Measurements from ENCODE around the gene SPATA20.

SPATA20 gene

DNA sequence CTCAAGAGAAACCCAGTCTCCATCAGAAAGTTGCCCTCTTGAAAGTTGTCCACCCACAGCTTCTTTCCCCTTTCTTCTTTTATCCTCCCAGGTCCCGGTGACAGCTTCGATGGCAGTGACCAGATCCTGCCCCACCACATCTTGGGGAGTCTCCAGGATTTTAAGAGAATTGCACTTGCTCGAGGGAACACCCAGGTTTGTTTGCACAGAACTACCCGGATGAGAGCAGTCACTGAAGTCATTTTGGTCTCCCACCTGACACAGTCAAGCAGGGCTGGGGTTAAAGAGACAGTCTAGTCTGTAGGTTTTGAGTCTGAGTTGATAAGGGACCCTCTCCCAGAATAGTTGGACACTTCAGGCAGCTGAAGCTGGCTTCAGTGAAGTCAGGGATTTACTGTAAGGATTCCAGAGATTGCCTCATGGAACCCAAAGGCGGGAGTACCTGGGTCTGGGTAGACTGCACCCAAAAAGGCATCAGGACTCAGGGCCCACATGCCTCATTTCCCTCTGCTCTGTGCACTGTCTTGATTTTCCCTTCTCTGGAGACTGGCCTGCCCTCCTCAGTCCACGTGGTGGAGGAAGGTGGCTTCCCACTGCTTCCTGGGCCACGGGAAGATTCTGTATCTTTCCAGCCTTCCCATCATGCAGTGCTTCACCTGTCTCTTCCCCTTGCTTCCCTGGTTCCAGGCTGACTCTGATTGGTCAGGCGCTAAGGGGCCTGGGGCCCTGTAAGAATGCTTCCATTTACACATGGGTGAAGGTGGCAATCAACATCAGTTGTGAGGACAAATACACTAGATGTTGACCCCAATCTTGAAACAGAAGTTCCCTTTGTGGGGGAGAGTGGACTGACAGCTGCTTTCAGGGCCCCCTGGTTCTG, 29.2 kb upstream of the SPATA20 start:
- Histone ChIP-seq H3K27me3 (replicated peaks; ENCODE audit: control insufficient read depth, insufficient read depth, low read length) (no peaks in the 10 kb centered on the region), H3K4me3 (replicated peaks; ENCODE audit: low read depth, low read length) (no peak overlapping the region), H3K36me3 (ENCODE audit: control insufficient read depth, insufficient read depth, low read length) (no peaks in the 10 kb centered on the region)
- TF ChIP-seq, protein P1, sequence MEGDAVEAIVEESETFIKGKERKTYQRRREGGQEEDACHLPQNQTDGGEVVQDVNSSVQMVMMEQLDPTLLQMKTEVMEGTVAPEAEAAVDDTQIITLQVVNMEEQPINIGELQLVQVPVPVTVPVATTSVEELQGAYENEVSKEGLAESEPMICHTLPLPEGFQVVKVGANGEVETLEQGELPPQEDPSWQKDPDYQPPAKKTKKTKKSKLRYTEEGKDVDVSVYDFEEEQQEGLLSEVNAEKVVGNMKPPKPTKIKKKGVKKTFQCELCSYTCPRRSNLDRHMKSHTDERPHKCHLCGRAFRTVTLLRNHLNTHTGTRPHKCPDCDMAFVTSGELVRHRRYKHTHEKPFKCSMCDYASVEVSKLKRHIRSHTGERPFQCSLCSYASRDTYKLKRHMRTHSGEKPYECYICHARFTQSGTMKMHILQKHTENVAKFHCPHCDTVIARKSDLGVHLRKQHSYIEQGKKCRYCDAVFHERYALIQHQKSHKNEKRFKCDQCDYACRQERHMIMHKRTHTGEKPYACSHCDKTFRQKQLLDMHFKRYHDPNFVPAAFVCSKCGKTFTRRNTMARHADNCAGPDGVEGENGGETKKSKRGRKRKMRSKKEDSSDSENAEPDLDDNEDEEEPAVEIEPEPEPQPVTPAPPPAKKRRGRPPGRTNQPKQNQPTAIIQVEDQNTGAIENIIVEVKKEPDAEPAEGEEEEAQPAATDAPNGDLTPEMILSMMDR (IDR thresholded peaks at IDR 0.05; ENCODE audit: insufficient read depth, low read length, poor library complexity, severe bottlenecking) = no peak
- no peak for DNase-seq (ENCODE audit: extremely low read depth, insufficient read length)

DNA sequence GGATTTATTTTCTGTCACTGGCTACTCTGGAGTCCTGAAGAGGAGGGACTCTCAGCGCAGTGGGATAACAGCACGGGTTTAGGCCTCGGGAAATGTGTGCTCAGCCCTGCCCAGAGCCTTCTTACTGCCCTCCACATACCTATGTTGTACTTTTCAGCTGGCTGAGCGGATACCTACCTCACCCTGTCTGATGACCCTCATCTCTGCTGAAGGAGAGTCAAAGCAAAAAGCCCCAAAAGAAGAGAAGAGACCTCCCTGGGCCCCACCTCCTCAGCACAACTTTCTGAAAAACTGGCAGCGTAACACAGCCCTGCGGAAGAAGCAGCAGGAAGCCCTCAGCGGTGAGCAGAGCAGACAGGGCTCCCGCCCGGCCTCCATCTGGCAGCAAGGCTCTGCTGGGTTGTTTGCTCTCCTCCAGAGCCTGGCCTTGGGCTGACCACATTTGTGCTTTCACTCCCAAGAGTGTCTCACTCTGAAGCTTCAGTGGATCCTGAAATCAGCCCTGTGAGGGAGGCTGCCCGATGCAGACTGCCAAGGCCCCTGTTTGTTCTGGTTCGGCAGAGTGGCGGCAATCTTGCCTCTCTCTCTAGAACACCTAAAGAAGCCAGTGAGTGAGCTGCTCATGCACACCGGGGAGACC, 28.5 kb upstream of the SPATA20 start:
- Histone ChIP-seq H3K27me3 (replicated peaks; ENCODE audit: control insufficient read depth, insufficient read depth, low read length) (no peaks in the 10 kb centered on the region), H3K36me3 (ENCODE audit: control insufficient read depth, insufficient read depth, low read length) (no peaks in the 10 kb centered on the region), H3K4me3 (replicated peaks; ENCODE audit: low read depth, low read length) (no peak overlapping the region)
- TF ChIP-seq, protein P1 (IDR thresholded peaks at IDR 0.05; ENCODE audit: insufficient read depth, low read length, poor library complexity, severe bottlenecking) = no peak
- no peak for DNase-seq (ENCODE audit: extremely low read depth, insufficient read length)

DNA sequence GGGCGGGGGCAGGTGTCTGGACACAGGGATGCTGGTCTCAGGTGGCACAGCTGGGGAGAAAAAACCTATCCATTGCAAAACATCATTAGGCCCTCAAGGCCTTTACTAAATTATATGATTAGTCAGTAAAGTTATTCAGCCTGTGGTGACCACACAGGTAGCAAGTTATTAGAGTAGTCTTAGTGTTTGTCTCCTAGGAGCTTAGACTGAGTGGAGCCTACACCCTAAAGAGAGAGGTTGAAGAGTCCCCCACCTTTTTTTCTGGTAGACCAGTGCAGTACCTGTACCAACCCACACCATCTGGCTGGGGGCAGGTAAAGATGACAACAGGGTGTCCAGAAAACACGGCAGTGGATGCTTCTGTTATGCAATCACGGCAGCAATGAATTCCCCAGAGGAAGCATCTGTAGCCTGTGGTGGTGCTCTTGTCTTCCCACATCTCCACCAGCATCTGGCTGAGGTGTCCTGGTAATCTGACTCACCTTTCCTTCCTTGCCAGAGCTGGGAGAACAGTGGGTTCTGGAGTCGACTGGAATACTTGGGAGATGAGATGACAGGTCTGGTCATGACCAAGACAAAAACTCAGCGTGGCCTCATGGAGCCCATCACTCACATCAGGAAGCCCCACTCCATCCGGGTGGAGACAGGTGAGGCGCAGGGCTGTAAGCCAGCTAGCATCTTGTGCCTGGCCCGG, 27.7 kb upstream of the SPATA20 start:
- DNase-seq (ENCODE audit: extremely low read depth, insufficient read length) = no peak
- TF ChIP-seq, protein P1 (IDR thresholded peaks at IDR 0.05; ENCODE audit: insufficient read depth, low read length, poor library complexity, severe bottlenecking) = no peak

DNA sequence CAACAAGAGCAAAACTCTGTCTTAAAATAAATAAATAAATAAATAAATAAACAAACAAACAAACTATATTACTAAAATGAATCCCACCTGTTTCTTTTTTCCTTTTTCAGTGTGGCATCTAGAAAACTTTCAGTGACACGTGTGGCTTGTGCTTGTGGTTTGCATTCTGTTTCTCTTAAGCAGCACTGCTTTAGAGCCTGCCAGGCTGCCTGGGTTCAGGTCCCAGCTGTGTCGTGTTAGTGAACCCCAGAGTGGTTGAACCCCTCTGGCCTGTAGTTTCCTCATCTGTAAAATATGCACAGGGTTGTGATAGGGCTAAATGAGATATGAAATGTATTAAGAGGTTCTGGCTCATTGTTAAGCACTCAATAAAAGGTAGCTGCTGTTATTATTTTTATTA, 26.5 kb upstream of the SPATA20 start:
- H3K36me3 ChIP-seq (ENCODE audit: control insufficient read depth, insufficient read depth, low read length) = no peaks in the 10 kb centered on the region
- H3K4me3 ChIP-seq (replicated peaks; ENCODE audit: low read depth, low read length) = no peak overlapping the region
- TF ChIP-seq, protein P1 (IDR thresholded peaks at IDR 0.05; ENCODE audit: insufficient read depth, low read length, poor library complexity, severe bottlenecking) = no peak
- no peak for DNase-seq (ENCODE audit: extremely low read depth, insufficient read length)
- H3K27me3 ChIP-seq (replicated peaks; ENCODE audit: control insufficient read depth, insufficient read depth, low read length) = no peaks in the 10 kb centered on the region

More for the DNA sequence above, 27.7 kb upstream of the SPATA20 start:
- Histone ChIP-seq H3K36me3 (ENCODE audit: control insufficient read depth, insufficient read depth, low read length) (no peaks in the 10 kb centered on the region), H3K4me3 (replicated peaks; ENCODE audit: low read depth, low read length) (no peak overlapping the region), H3K27me3 (replicated peaks; ENCODE audit: control insufficient read depth, insufficient read depth, low read length) (no peaks in the 10 kb centered on the region)

DNA sequence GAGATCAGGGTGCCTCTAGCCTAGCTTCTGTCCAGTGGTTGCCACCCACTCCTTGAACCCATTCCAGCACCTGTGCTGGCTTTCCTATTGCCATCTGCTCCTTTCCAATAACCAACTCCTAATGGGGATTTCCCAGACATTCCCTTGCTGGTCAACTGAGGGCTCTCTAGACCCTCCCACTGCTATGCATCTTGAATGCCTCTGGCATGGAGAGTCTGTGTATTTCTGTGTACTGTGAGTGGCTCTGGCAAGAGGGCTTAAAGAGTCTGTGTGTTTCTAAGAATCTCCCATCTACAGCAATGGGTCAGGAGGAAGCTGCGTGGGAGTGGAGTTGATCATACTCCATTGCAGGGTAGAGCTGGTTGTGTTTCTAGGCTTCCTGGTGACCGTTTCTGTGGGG, 25.5 kb upstream of the SPATA20 start:
- H3K36me3 ChIP-seq (ENCODE audit: control insufficient read depth, insufficient read depth, low read length) = no peaks in the 10 kb centered on the region
- H3K27me3 ChIP-seq (replicated peaks; ENCODE audit: control insufficient read depth, insufficient read depth, low read length) = no peaks in the 10 kb centered on the region
- DNase-seq (ENCODE audit: extremely low read depth, insufficient read length) = no peak
- H3K4me3 ChIP-seq (replicated peaks; ENCODE audit: low read depth, low read length) = no peak overlapping the region
- TF ChIP-seq, protein P1 (IDR thresholded peaks at IDR 0.05; ENCODE audit: insufficient read depth, low read length, poor library complexity, severe bottlenecking) = no peak

All from GM06990 (cell line).